GM12878 (cell line): ENCODE measurements around the gene CHN1. TPM values are rescaled to one million over a fixed set of nuclear protein-coding genes. Genes with fewer than 3 reads are reported as not detected.

Experiments used
- ATAC-seq: fragments of 200-7000 bp; cut with Tn5 transposase; 3 replicates; pipeline ENCODE4 v1.9.1; 2020; ENCODE audit warnings: mild to moderate bottlenecking, moderate library complexity
- BruUV-seq: library from RNA; stranded (reverse); fragments of 400-500 nt; replicated peaks from 2 replicates; lab custom pipeline; 2021; lab: Mats Ljungman, UMichigan
- CTCF ChIA-PET: fragments of 300-600 bp; sonication (Branson Sonifier 250); formaldehyde crosslinking; extraction: SDS; loops from one replicate; lab custom pipeline; 2021; ENCODE audit warnings: inconsistent platforms; lab: Yijun Ruan, JAX
- POLR2A ChIA-PET: fragments of 350-600 bp; formaldehyde crosslinking; extraction: SDS; loops from one replicate; lab custom pipeline; 2021; ENCODE audit warnings: inconsistent platforms; lab: Charles Lee
- RAD21 ChIA-PET: fragments of 300-600 bp; sonication (Branson Sonifier 250); formaldehyde crosslinking; loops from one replicate; lab custom pipeline; 2023; ENCODE audit warnings: antibody characterized with exemption; ENCODE audit not compliant: unreplicated experiment; lab: Charles Lee
- SMC1A ChIA-PET: fragments of 300-600 bp; sonication (Branson Sonifier 250); formaldehyde crosslinking; loops from one replicate; lab custom pipeline; 2023; ENCODE audit not compliant: unreplicated experiment, uncharacterized antibody; lab: Charles Lee
- DNase-seq: peaks from one replicate; pipeline ENCODE4 v3.0.0-alpha.2; 2011; ENCODE audit warnings: low read depth, low spot score
- FAIRE-seq: peaks from 3 replicates; lab custom pipeline; 2011; peaks lifted over from hg19 to GRCh38; lab: Jason Lieb, UNC
- H2AFZ ChIP-seq: 2 replicates; pipeline ENCODE4 v1.6.0; 2011; ENCODE audit warnings: low read depth, low read length, control low read depth; ENCODE audit not compliant: control insufficient read depth
- H3K27ac ChIP-seq: 2 replicates; pipeline ENCODE4 v1.5.1; 2011; ENCODE audit warnings: control low read depth; ENCODE audit not compliant: control insufficient read depth, insufficient read depth
- H3K27me3 ChIP-seq, 2 experiments: replicated peaks in 1 of 2; 2 replicates each; pipeline versions ENCODE4 v1.6.0 to v1.6.1; 2011; ENCODE audit warnings: low read length in 1 of 2; ENCODE audit not compliant: control insufficient read depth in 2 of 2, insufficient read depth in 2 of 2
- H3K36me3 ChIP-seq, 2 experiments: 2 replicates each; pipeline ENCODE4 v1.5.1; 2011; ENCODE audit warnings: low read length in 1 of 2; ENCODE audit not compliant: control insufficient read depth in 2 of 2, insufficient read depth in 2 of 2
- H3K4me1 ChIP-seq: 2 replicates; pipeline ENCODE4 v1.6.1; 2011; ENCODE audit warnings: mild to moderate bottlenecking, low read length, moderate library complexity, mixed read lengths; ENCODE audit not compliant: control insufficient read depth, insufficient read depth
- H3K4me2 ChIP-seq: 2 replicates; pipeline ENCODE4 v1.6.0; 2011; ENCODE audit warnings: control low read depth; ENCODE audit not compliant: control insufficient read depth, insufficient read depth
- H3K4me3 ChIP-seq: fragments of 200-600 bp; sonication (generic); 2 replicates; pipeline ENCODE4 v1.5.1; 2016
- H3K79me2 ChIP-seq: 2 replicates; pipeline ENCODE4 v1.6.0; 2011; ENCODE audit warnings: low read length; ENCODE audit not compliant: control insufficient read depth, insufficient read depth
- H3K9ac ChIP-seq: 2 replicates; pipeline ENCODE4 v1.8.0; 2011; ENCODE audit warnings: low read length, control low read depth, mixed read lengths; ENCODE audit not compliant: control insufficient read depth, insufficient read depth
- H3K9me3 ChIP-seq: replicated peaks from 3 replicates; pipeline ENCODE4 v1.5.1; 2011; ENCODE audit warnings: mild to moderate bottlenecking, low read length; ENCODE audit not compliant: control insufficient read depth, insufficient read depth
- H4K20me1 ChIP-seq: 2 replicates; pipeline ENCODE4 v1.6.0; 2011; ENCODE audit not compliant: control insufficient read depth, insufficient read depth
- BCLAF1 ChIP-seq: fragments of 450-650 bp; IDR thresholded peaks from 2 replicates; pipeline ENCODE4 v1.6.1; 2017; ENCODE audit warnings: antibody characterized with exemption, mild to moderate bottlenecking, moderate library complexity
- CBX3 ChIP-seq: fragments of 200-600 bp; sonication (generic); IDR thresholded peaks from 2 replicates; pipeline ENCODE4 v1.6.1; 2016; ENCODE audit warnings: low read depth, borderline replicate concordance
- FOXK2 ChIP-seq: fragments of 450-650 bp; IDR thresholded peaks from 2 replicates; pipeline ENCODE4 v1.6.1; 2017; ENCODE audit warnings: mild to moderate bottlenecking, moderate library complexity
- MEF2B ChIP-seq: fragments of 450-650 bp; IDR thresholded peaks from 2 replicates; pipeline ENCODE4 v1.6.1; 2018; ENCODE audit warnings: mild to moderate bottlenecking, moderate library complexity; ENCODE audit not compliant: partially characterized antibody, poor library complexity, severe bottlenecking
- PAX8 ChIP-seq: fragments of 450-650 bp; IDR thresholded peaks from 2 replicates; pipeline ENCODE4 v1.6.1; 2017; ENCODE audit warnings: mild to moderate bottlenecking, moderate library complexity
- RBBP5 ChIP-seq: fragments of 200-600 bp; sonication (generic); conservative IDR thresholded peaks from 2 replicates; pipeline ENCODE4 v1.6.1; 2016
- ZNF24 ChIP-seq: fragments of 450-650 bp; IDR thresholded peaks from 2 replicates; pipeline ENCODE4 v1.6.1; 2017; ENCODE audit warnings: antibody characterized with exemption, mild to moderate bottlenecking
- ZNF274 ChIP-seq: IDR thresholded peaks from one replicate; pipeline ENCODE4 v1.8.0; 2011; ENCODE audit not compliant: insufficient read length, insufficient read depth
- WGBS: methylation state at CpG from one replicate; pipeline ENCODE4 v1.1.6; 2016; ENCODE audit warnings: low lambda C conversion rate; ENCODE audit not compliant: insufficient replicate concordance, insufficient coverage; ENCODE audit errors: missing lambda C conversion rate; 5-methylcytosine and 5-hydroxymethylcytosine counted together
- in situ Hi-C: fragments of 300-500 bp; cut with MboI; formaldehyde crosslinking; loops from 9 replicates; pipeline ENCODE4 v1.14.3; 2018; ENCODE audit warnings: mixed read lengths
- intact Hi-C: fragments of 100-400 bp; cut with micrococcal nuclease; formaldehyde crosslinking; loops from one replicate; pipeline ENCODE4 v1.14.2; 2022; ENCODE audit not compliant: unreplicated experiment
- polyA plus RNA-seq, 11 experiments: library from polyadenylated mRNA; depleted of rRNA in 4 of 11; unstranded in 6 of 11; stranded (reverse) in 5 of 11; fragments of >200 nt; fragmentation: Nextera tagmentation in 4 of 11; fragmentation: Illumina TruSeq in 1 of 11; extraction: Ambion mirVana in 4 of 11; extraction: Trizol in 1 of 11; gene quantifications; 1 replicate in 1 of 11; 2 replicates in 10 of 11; pipeline versions ENCODE4 v1.2.1 to v1.2.3, GENCODE V29; 2011 to 2016; ENCODE audit warnings: inconsistent platforms in 2 of 11, missing spikeins in 2 of 11, low read depth in 1 of 11
- total RNA-seq, 4 experiments: library from RNA; depleted of rRNA in 3 of 4; stranded (reverse); fragments of >200 nt in 3 of 4; fragmentation: Illumina TruSeq in 1 of 4; extraction: Trizol in 1 of 4; gene quantifications; 2 replicates each; pipeline versions ENCODE4 v1.2.1 to v1.2.3, GENCODE V29; 2013 to 2021
- TF ChIP-seq, protein P1 (sequence below): IDR thresholded peaks from 2 replicates; pipeline ENCODE4 v1.6.1; 2011; ENCODE audit warnings: borderline replicate concordance, low read depth, mild to moderate bottlenecking, moderate library complexity, mixed read lengths, low read length; ENCODE audit not compliant: insufficient read depth; ENCODE audit errors: extremely low read length
- TF ChIP-seq, protein P2 (sequence below): fragments of 450-650 bp; IDR thresholded peaks from 2 replicates; pipeline ENCODE4 v1.6.1; 2017; ENCODE audit warnings: mild to moderate bottlenecking, moderate library complexity
- TF ChIP-seq, protein P3 (sequence below): IDR thresholded peaks from 2 replicates; pipeline ENCODE4 v1.6.1; 2012; ENCODE audit warnings: low read length, inconsistent platforms
- TF ChIP-seq, protein P4 (sequence below): fragments of 450-650 bp; conservative IDR thresholded peaks from 2 replicates; pipeline ENCODE4 v1.6.1; 2017; ENCODE audit warnings: mild to moderate bottlenecking, moderate library complexity

Gene CHN1
- total and polyA plus RNA-seq, 10 of the 15 experiments (the other 5 are each of a cell fraction or from before 2014, with no cell fraction given): 0.18 to 0.92 (median 0.53) TPM; not detected in 1

- SMC1A ChIA-PET: no interaction called here
- in situ Hi-C loops: no loop called here
- H2AFZ ChIP-seq: no peak overlapping the region
- no peak for DNase-seq
- no peaks in the 10 kb centered on the region for H3K27me3 ChIP-seq
- no peak overlapping the region for H3K4me2 ChIP-seq
- H3K9ac ChIP-seq: no peak overlapping the region
- POLR2A ChIA-PET: no interaction called here
- no peaks in the 10 kb centered on the region for H3K79me2 ChIP-seq
- no peak for FAIRE-seq
- H3K36me3 ChIP-seq: no peaks in the 10 kb centered on the region
- intact Hi-C loops: no loop called here
- H3K4me3 ChIP-seq: no peak overlapping the region
- no peaks in the 10 kb centered on the region for H3K9me3 ChIP-seq
- no TSS peak for BruUV-seq
- no peak for ATAC-seq
- WGBS: 34% methylated on average over 3 of the region's 3 CpGs
- CTCF ChIA-PET: no interaction called here
- H3K27ac ChIP-seq: no peak overlapping the region
- H4K20me1 ChIP-seq: no peaks in the 10 kb centered on the region
- H3K4me1 ChIP-seq: no peaks in the 10 kb centered on the region
- RAD21 ChIA-PET: no interaction called here
- TF ChIP-seq RBBP5 (no peak), ZNF274 (no peak), PAX8 (no peak), BCLAF1 (no peak), CBX3 (no peak), MEF2B (no peak), ZNF24 (no peak), FOXK2 (no peak)
- TF ChIP-seq, protein P1, sequence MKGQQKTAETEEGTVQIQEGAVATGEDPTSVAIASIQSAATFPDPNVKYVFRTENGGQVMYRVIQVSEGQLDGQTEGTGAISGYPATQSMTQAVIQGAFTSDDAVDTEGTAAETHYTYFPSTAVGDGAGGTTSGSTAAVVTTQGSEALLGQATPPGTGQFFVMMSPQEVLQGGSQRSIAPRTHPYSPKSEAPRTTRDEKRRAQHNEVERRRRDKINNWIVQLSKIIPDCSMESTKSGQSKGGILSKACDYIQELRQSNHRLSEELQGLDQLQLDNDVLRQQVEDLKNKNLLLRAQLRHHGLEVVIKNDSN: no peak
- TF ChIP-seq, protein P2, sequence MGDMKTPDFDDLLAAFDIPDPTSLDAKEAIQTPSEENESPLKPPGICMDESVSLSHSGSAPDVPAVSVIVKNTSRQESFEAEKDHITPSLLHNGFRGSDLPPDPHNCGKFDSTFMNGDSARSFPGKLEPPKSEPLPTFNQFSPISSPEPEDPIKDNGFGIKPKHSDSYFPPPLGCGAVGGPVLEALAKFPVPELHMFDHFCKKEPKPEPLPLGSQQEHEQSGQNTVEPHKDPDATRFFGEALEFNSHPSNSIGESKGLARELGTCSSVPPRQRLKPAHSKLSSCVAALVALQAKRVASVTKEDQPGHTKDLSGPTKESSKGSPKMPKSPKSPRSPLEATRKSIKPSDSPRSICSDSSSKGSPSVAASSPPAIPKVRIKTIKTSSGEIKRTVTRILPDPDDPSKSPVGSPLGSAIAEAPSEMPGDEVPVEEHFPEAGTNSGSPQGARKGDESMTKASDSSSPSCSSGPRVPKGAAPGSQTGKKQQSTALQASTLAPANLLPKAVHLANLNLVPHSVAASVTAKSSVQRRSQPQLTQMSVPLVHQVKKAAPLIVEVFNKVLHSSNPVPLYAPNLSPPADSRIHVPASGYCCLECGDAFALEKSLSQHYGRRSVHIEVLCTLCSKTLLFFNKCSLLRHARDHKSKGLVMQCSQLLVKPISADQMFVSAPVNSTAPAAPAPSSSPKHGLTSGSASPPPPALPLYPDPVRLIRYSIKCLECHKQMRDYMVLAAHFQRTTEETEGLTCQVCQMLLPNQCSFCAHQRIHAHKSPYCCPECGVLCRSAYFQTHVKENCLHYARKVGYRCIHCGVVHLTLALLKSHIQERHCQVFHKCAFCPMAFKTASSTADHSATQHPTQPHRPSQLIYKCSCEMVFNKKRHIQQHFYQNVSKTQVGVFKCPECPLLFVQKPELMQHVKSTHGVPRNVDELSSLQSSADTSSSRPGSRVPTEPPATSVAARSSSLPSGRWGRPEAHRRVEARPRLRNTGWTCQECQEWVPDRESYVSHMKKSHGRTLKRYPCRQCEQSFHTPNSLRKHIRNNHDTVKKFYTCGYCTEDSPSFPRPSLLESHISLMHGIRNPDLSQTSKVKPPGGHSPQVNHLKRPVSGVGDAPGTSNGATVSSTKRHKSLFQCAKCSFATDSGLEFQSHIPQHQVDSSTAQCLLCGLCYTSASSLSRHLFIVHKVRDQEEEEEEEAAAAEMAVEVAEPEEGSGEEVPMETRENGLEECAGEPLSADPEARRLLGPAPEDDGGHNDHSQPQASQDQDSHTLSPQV: no peak
- TF ChIP-seq, protein P3, sequence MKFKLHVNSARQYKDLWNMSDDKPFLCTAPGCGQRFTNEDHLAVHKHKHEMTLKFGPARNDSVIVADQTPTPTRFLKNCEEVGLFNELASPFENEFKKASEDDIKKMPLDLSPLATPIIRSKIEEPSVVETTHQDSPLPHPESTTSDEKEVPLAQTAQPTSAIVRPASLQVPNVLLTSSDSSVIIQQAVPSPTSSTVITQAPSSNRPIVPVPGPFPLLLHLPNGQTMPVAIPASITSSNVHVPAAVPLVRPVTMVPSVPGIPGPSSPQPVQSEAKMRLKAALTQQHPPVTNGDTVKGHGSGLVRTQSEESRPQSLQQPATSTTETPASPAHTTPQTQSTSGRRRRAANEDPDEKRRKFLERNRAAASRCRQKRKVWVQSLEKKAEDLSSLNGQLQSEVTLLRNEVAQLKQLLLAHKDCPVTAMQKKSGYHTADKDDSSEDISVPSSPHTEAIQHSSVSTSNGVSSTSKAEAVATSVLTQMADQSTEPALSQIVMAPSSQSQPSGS: no peak
- TF ChIP-seq, protein P4, sequence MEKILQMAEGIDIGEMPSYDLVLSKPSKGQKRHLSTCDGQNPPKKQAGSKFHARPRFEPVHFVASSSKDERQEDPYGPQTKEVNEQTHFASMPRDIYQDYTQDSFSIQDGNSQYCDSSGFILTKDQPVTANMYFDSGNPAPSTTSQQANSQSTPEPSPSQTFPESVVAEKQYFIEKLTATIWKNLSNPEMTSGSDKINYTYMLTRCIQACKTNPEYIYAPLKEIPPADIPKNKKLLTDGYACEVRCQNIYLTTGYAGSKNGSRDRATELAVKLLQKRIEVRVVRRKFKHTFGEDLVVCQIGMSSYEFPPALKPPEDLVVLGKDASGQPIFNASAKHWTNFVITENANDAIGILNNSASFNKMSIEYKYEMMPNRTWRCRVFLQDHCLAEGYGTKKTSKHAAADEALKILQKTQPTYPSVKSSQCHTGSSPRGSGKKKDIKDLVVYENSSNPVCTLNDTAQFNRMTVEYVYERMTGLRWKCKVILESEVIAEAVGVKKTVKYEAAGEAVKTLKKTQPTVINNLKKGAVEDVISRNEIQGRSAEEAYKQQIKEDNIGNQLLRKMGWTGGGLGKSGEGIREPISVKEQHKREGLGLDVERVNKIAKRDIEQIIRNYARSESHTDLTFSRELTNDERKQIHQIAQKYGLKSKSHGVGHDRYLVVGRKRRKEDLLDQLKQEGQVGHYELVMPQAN: no peak
These were observed 163.2 kb downstream of the CHN1 start for GRCh38 chr2:174841936-174842335.
